GM12878 (cell line): Measurements from ENCODE around the gene SPDYE17. TPM values are rescaled to one million over a fixed set of nuclear protein-coding genes. Genes with fewer than 3 reads are reported as not detected.
"Not testable (repeated sequence)": the region's sequence is repeated elsewhere in the genome, so short reads cannot be mapped to it uniquely, and the experiment has no call there.

Experiments
- ATAC-seq: fragments of 200-7000 bp; cut with Tn5 transposase; 3 replicates; pipeline ENCODE4 v1.9.1; 2020; ENCODE audit warnings: mild to moderate bottlenecking, moderate library complexity
- Bru-seq: library from RNA; stranded (reverse); fragments of 400-500 nt; gene quantifications from one replicate; lab custom pipeline; 2021; lab: Mats Ljungman, UMichigan
- BruChase-seq, 2 experiments: library from RNA; stranded (reverse); fragments of 400-500 nt; gene quantifications; one replicate each; lab custom pipeline; 2021; lab: Mats Ljungman, UMichigan
- BruUV-seq: library from RNA; stranded (reverse); fragments of 400-500 nt; replicated peaks from 2 replicates; lab custom pipeline; 2021; lab: Mats Ljungman, UMichigan
- CTCF ChIA-PET: fragments of 300-600 bp; sonication (Branson Sonifier 250); formaldehyde crosslinking; extraction: SDS; loops from one replicate; lab custom pipeline; 2021; ENCODE audit warnings: inconsistent platforms; lab: Yijun Ruan, JAX
- POLR2A ChIA-PET: fragments of 350-600 bp; formaldehyde crosslinking; extraction: SDS; loops from one replicate; lab custom pipeline; 2021; ENCODE audit warnings: inconsistent platforms; lab: Charles Lee
- RAD21 ChIA-PET: fragments of 300-600 bp; sonication (Branson Sonifier 250); formaldehyde crosslinking; loops from one replicate; lab custom pipeline; 2023; ENCODE audit warnings: antibody characterized with exemption; ENCODE audit not compliant: unreplicated experiment; lab: Charles Lee
- SMC1A ChIA-PET: fragments of 300-600 bp; sonication (Branson Sonifier 250); formaldehyde crosslinking; loops from one replicate; lab custom pipeline; 2023; ENCODE audit not compliant: unreplicated experiment, uncharacterized antibody; lab: Charles Lee
- DNase-seq: peaks from one replicate; pipeline ENCODE4 v3.0.0-alpha.2; 2011; ENCODE audit warnings: low read depth, low spot score
- FAIRE-seq: peaks from 3 replicates; lab custom pipeline; 2011; peaks lifted over from hg19 to GRCh38; lab: Jason Lieb, UNC
- H2AFZ ChIP-seq: 2 replicates; pipeline ENCODE4 v1.6.0; 2011; ENCODE audit warnings: low read depth, low read length, control low read depth; ENCODE audit not compliant: control insufficient read depth
- H3K27ac ChIP-seq: 2 replicates; pipeline ENCODE4 v1.5.1; 2011; ENCODE audit warnings: control low read depth; ENCODE audit not compliant: control insufficient read depth, insufficient read depth
- H3K27me3 ChIP-seq, 2 experiments: replicated peaks in 1 of 2; 2 replicates each; pipeline versions ENCODE4 v1.6.0 to v1.6.1; 2011; ENCODE audit warnings: low read length in 1 of 2; ENCODE audit not compliant: control insufficient read depth in 2 of 2, insufficient read depth in 2 of 2
- H3K36me3 ChIP-seq, 2 experiments: 2 replicates each; pipeline ENCODE4 v1.5.1; 2011; ENCODE audit warnings: low read length in 1 of 2; ENCODE audit not compliant: control insufficient read depth in 2 of 2, insufficient read depth in 2 of 2
- H3K4me1 ChIP-seq: 2 replicates; pipeline ENCODE4 v1.6.1; 2011; ENCODE audit warnings: mild to moderate bottlenecking, low read length, moderate library complexity, mixed read lengths; ENCODE audit not compliant: control insufficient read depth, insufficient read depth
- H3K4me2 ChIP-seq: 2 replicates; pipeline ENCODE4 v1.6.0; 2011; ENCODE audit warnings: control low read depth; ENCODE audit not compliant: control insufficient read depth, insufficient read depth
- H3K4me3 ChIP-seq: fragments of 200-600 bp; sonication (generic); 2 replicates; pipeline ENCODE4 v1.5.1; 2016
- H3K79me2 ChIP-seq: 2 replicates; pipeline ENCODE4 v1.6.0; 2011; ENCODE audit warnings: low read length; ENCODE audit not compliant: control insufficient read depth, insufficient read depth
- H3K9ac ChIP-seq: 2 replicates; pipeline ENCODE4 v1.8.0; 2011; ENCODE audit warnings: low read length, control low read depth, mixed read lengths; ENCODE audit not compliant: control insufficient read depth, insufficient read depth
- H3K9me3 ChIP-seq: replicated peaks from 3 replicates; pipeline ENCODE4 v1.5.1; 2011; ENCODE audit warnings: mild to moderate bottlenecking, low read length; ENCODE audit not compliant: control insufficient read depth, insufficient read depth
- H4K20me1 ChIP-seq: 2 replicates; pipeline ENCODE4 v1.6.0; 2011; ENCODE audit not compliant: control insufficient read depth, insufficient read depth
- WGBS: methylation state at CpG from one replicate; pipeline ENCODE4 v1.1.6; 2016; ENCODE audit warnings: low lambda C conversion rate; ENCODE audit not compliant: insufficient replicate concordance, insufficient coverage; ENCODE audit errors: missing lambda C conversion rate; 5-methylcytosine and 5-hydroxymethylcytosine counted together
- in situ Hi-C: fragments of 300-500 bp; cut with MboI; formaldehyde crosslinking; loops from 9 replicates; pipeline ENCODE4 v1.14.3; 2018; ENCODE audit warnings: mixed read lengths
- intact Hi-C: fragments of 100-400 bp; cut with micrococcal nuclease; formaldehyde crosslinking; loops from one replicate; pipeline ENCODE4 v1.14.2; 2022; ENCODE audit not compliant: unreplicated experiment
- long read RNA-seq, 2 experiments: library from polyadenylated mRNA; unstranded; transcript quantifications; one replicate each; pipeline ENCODE4 v2.0.0, GENCODE V29; 2019 to 2020
- polyA minus RNA-seq, 3 experiments: library from RNA; depleted of rRNA, polyadenylated mRNA; stranded (reverse); fragments of >200 nt; gene quantifications; 2 replicates each; pipeline ENCODE4 v1.2.3, GENCODE V29; 2011
- polyA plus RNA-seq, 11 experiments: library from polyadenylated mRNA; depleted of rRNA in 4 of 11; unstranded in 6 of 11; stranded (reverse) in 5 of 11; fragments of >200 nt; fragmentation: Nextera tagmentation in 4 of 11; fragmentation: Illumina TruSeq in 1 of 11; extraction: Ambion mirVana in 4 of 11; extraction: Trizol in 1 of 11; gene quantifications; 1 replicate in 1 of 11; 2 replicates in 10 of 11; pipeline versions ENCODE4 v1.2.1 to v1.2.3, GENCODE V29; 2011 to 2016; ENCODE audit warnings: inconsistent platforms in 2 of 11, missing spikeins in 2 of 11, low read depth in 1 of 11
- total RNA-seq, 4 experiments: library from RNA; depleted of rRNA in 3 of 4; stranded (reverse); fragments of >200 nt in 3 of 4; fragmentation: Illumina TruSeq in 1 of 4; extraction: Trizol in 1 of 4; gene quantifications; 2 replicates each; pipeline versions ENCODE4 v1.2.1 to v1.2.3, GENCODE V29; 2013 to 2021

SPDYE17 gene
- not detected in 2 replicates for total RNA-seq (2013; cell fraction: nucleolus; rRNA removed)
- not detected in 2 replicates for total RNA-seq (2014; rRNA removed)
- not detected in 2 replicates for total RNA-seq (2014; rRNA removed; fragmentation: Illumina TruSeq; extraction: Trizol)
- total RNA-seq (2021), result not detected in 2 replicates
- polyA plus RNA-seq (2011; ENCODE audit: low read depth), result not detected
- not detected in 2 replicates for polyA plus RNA-seq (2011; rRNA removed)
- not detected in 2 replicates for polyA plus RNA-seq (2011; cell fraction: cytosol; rRNA removed)
- not detected in 2 replicates for polyA plus RNA-seq (2011; cell fraction: nucleus; rRNA removed)
- not detected in 2 replicates for polyA plus RNA-seq (2012)
- not detected in 2 replicates for polyA plus RNA-seq (2014; fragmentation: Illumina TruSeq; extraction: Trizol)
- polyA plus RNA-seq (2014; fragmentation: Nextera tagmentation; extraction: Ambion mirVana), result not detected
- polyA plus RNA-seq (2014; rRNA removed), result not detected in 2 replicates
- not detected for polyA plus RNA-seq (2016; fragmentation: Nextera tagmentation; extraction: Ambion mirVana)
- polyA minus RNA-seq (2011; rRNA and poly(A)+ RNA removed), result not detected in 2 replicates
- not detected in 2 replicates for polyA minus RNA-seq (2011; cell fraction: cytosol; rRNA and poly(A)+ RNA removed)
- not detected in 2 replicates for polyA minus RNA-seq (2011; cell fraction: nucleus; rRNA and poly(A)+ RNA removed)
- not detected for Bru-seq, nascent RNA
- not detected for BruChase-seq, experiment 1, labeled RNA remaining after a 6-hour chase
- BruChase-seq, experiment 2, labeled RNA remaining after a 2-hour chase, result not detected
- long read RNA-seq, experiment 1, result 0 reads
- long read RNA-seq, experiment 2, result 0 reads

GRCh38 chr7:77032261-77032660, at the start of gene SPDYE17:
SPDYE17 (minus strand) TSS chr7:77032361; CDS start chr7:77030570, 1,791 bp downstream.
- H3K36me3 ChIP-seq, in situ Hi-C loops, H3K79me2 ChIP-seq, H3K27me3 ChIP-seq, CTCF ChIA-PET, H3K27ac ChIP-seq, H4K20me1 ChIP-seq, H3K4me2 ChIP-seq, RAD21 ChIA-PET, BruUV-seq, ATAC-seq, SMC1A ChIA-PET, DNase-seq, POLR2A ChIA-PET, H3K9me3 ChIP-seq, H3K9ac ChIP-seq, FAIRE-seq, intact Hi-C loops, H2AFZ ChIP-seq, H3K4me1 ChIP-seq, H3K4me3 ChIP-seq: not testable (repeated sequence)
- 100% methylated on average over 1 of the region's 8 CpGs for WGBS

DNA sequence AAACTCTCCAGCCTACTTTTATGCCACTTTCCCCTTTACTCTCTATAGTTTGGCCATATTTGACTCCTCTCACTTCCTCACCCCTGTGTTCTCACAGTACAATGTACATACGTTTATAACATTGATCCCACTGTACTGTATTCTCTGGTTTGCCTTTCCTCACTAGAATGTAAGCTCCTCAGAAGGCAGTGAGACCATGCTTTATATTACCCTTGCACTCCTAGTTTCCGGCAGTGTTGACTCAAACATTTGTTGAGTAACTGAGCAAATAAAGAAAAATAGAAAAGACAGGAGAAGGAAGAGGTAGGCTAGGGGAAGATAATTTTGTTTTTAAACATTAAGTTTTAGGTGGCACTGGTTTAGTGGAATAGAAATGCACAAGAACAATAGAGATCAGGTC, 48.1 kb upstream of the SPDYE17 start:
- H3K4me3 ChIP-seq, H4K20me1 ChIP-seq, H2AFZ ChIP-seq, H3K4me2 ChIP-seq, H3K27ac ChIP-seq, ATAC-seq, H3K9ac ChIP-seq, H3K79me2 ChIP-seq, H3K4me1 ChIP-seq, H3K36me3 ChIP-seq, intact Hi-C loops, H3K27me3 ChIP-seq, CTCF ChIA-PET, RAD21 ChIA-PET, in situ Hi-C loops, POLR2A ChIA-PET, DNase-seq, BruUV-seq, H3K9me3 ChIP-seq, FAIRE-seq: not testable (repeated sequence)
- SMC1A ChIA-PET, result interaction anchor here (0.6 kb wide), 1 partner anchor 307 kb away, joined by 3 read pairs; no protein-coding TSS in a partner anchor
- 86% methylated on average over 1 of the region's 2 CpGs for WGBS

DNA sequence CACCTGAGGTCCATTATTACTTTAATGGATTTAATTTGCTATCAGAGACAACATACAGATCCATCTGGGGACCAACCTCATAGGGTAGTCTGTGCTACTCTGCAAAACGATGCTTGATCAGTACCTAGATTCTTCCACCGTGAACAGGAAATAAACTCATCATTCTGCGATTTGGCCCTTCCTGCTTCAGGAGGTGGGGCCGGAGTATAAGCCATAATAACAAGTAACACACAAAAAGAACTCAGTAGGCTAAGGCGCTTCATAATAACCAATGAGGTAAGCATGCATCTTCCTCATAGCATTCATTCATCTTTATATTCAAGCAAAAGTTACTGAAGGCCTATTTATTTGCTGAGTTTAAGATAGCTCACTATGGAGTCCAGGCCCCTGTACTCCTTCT, 47.5 kb upstream of the SPDYE17 start:
- DNase-seq, H3K27me3 ChIP-seq, ATAC-seq, RAD21 ChIA-PET, H4K20me1 ChIP-seq, H3K9ac ChIP-seq, intact Hi-C loops, H3K4me2 ChIP-seq, H3K79me2 ChIP-seq, H3K9me3 ChIP-seq, H3K27ac ChIP-seq, H2AFZ ChIP-seq, H3K4me1 ChIP-seq, H3K4me3 ChIP-seq, POLR2A ChIA-PET, BruUV-seq, CTCF ChIA-PET, SMC1A ChIA-PET, in situ Hi-C loops, H3K36me3 ChIP-seq, FAIRE-seq: not testable (repeated sequence)
- WGBS, result 35% methylated on average over 5 of the region's 5 CpGs
